H1 (cell line): Measurements from ENCODE around the gene TLL1. TPM values are rescaled to one million over a fixed set of nuclear protein-coding genes. Genes with fewer than 3 reads are reported as not detected.

ENCODE experiments used
- CTCF ChIA-PET: fragments of 300-600 bp; sonication (Branson Sonifier 250); formaldehyde crosslinking; loops from one replicate; lab custom pipeline; 2021; ENCODE audit not compliant: partially characterized antibody; lab: Charles Lee
- POLR2A ChIA-PET: fragments of 300-600 bp; sonication (Branson Sonifier 250); formaldehyde crosslinking; loops from one replicate; lab custom pipeline; 2021; ENCODE audit warnings: inconsistent platforms; ENCODE audit not compliant: partially characterized antibody; lab: Charles Lee
- DNase-seq, 2 experiments: peaks; one replicate each; pipeline versions ENCODE4 v3.0.0 to v3.0.0-alpha.2; 2010 to 2022; ENCODE audit warnings: low spot score in 2 of 2, low read depth in 1 of 2, mixed read lengths in 1 of 2
- FAIRE-seq: peaks from 2 replicates; lab custom pipeline; 2011; peaks lifted over from hg19 to GRCh38; lab: Jason Lieb, UNC
- H2AFZ ChIP-seq: 2 replicates; pipeline ENCODE4 v1.8.1; 2012; ENCODE audit warnings: low read length, inconsistent platforms
- H2AK5ac ChIP-seq: 2 replicates; pipeline ENCODE4 v1.6.1; 2013; ENCODE audit warnings: low read depth, low read length
- H2BK120ac ChIP-seq: replicated peaks from 2 replicates; pipeline ENCODE3; 2013; ENCODE audit warnings: low read depth, low read length, inconsistent platforms
- H2BK12ac ChIP-seq: 2 replicates; pipeline ENCODE4 v1.6.1; 2013; ENCODE audit warnings: low read depth, low read length
- H2BK15ac ChIP-seq: 2 replicates; pipeline ENCODE4 v1.6.1; 2013; ENCODE audit warnings: low read length
- H2BK20ac ChIP-seq: 2 replicates; pipeline ENCODE4 v1.6.1; 2013; ENCODE audit warnings: low read length
- H2BK5ac ChIP-seq: 2 replicates; pipeline ENCODE4 v1.6.1; 2013; ENCODE audit warnings: low read depth, low read length
- H3K14ac ChIP-seq: 2 replicates; pipeline ENCODE4 v1.6.1; 2013; ENCODE audit warnings: inconsistent platforms; ENCODE audit not compliant: insufficient read length
- H3K18ac ChIP-seq: 2 replicates; pipeline ENCODE4 v1.6.1; 2013; ENCODE audit warnings: low read length; ENCODE audit errors: extremely low read depth
- H3K23ac ChIP-seq: 2 replicates; pipeline ENCODE4 v1.6.1; 2013; ENCODE audit warnings: inconsistent platforms; ENCODE audit not compliant: insufficient read length
- H3K23me2 ChIP-seq: 2 replicates; pipeline ENCODE4 v1.6.1; 2013; ENCODE audit warnings: low read depth, low read length
- H3K27ac ChIP-seq: 2 replicates; pipeline ENCODE4 v1.6.1; 2011; ENCODE audit warnings: low read depth, low read length, inconsistent platforms
- H3K27me3 ChIP-seq, 4 experiments: replicated peaks in 1 of 4; 1 replicate in 1 of 4; 2 replicates in 3 of 4; pipeline versions ENCODE4 v1.6.1 to v1.8.1; 2011 to 2013; ENCODE audit warnings: low read length in 3 of 4, mild to moderate bottlenecking in 3 of 4, inconsistent platforms in 2 of 4, mixed read lengths in 2 of 4, moderate library complexity in 1 of 4; ENCODE audit not compliant: control insufficient read depth in 3 of 4, insufficient read depth in 3 of 4; ENCODE audit errors: extremely low read depth in 1 of 4
- H3K36me3 ChIP-seq, 4 experiments: 2 replicates each; pipeline versions ENCODE4 v1.6.1 to v1.8.1; 2011 to 2013; ENCODE audit warnings: mild to moderate bottlenecking in 4 of 4, low read length in 3 of 4, moderate library complexity in 2 of 4, control low read depth in 1 of 4, inconsistent platforms in 1 of 4; ENCODE audit not compliant: insufficient read depth in 4 of 4, control insufficient read depth in 2 of 4
- H3K4ac ChIP-seq: replicated peaks from 2 replicates; pipeline ENCODE3; 2013; ENCODE audit warnings: low read length, low read depth, mixed read lengths, inconsistent platforms; ENCODE audit not compliant: insufficient read length
- H3K4me1 ChIP-seq, 4 experiments: replicated peaks in 1 of 4; 1 replicate in 1 of 4; 2 replicates in 3 of 4; pipeline versions ENCODE4 v1.6.1 to v1.8.1; 2011 to 2013; ENCODE audit warnings: low read length in 3 of 4, inconsistent platforms in 2 of 4, mixed read lengths in 1 of 4; ENCODE audit not compliant: insufficient read depth in 4 of 4, control insufficient read depth in 3 of 4
- H3K4me2 ChIP-seq, 2 experiments: 2 replicates each; pipeline versions ENCODE4 v1.6.1 to v1.8.1; 2011 to 2013; ENCODE audit warnings: low read depth in 2 of 2, low read length in 2 of 2, control low read depth in 1 of 2, inconsistent platforms in 1 of 2, mild to moderate bottlenecking in 1 of 2; ENCODE audit not compliant: insufficient read depth in 1 of 2
- H3K4me3 ChIP-seq, 4 experiments: fragments of 200-600, 300-600 bp in 1 of 4; sonication (generic), shearing (Covaris generic), sonication (Bioruptor Twin) in 1 of 4; 2 replicates each; pipeline versions ENCODE4 v1.5.1 to v1.8.1; 2011 to 2016; ENCODE audit warnings: low read length in 4 of 4, low read depth in 3 of 4, control low read depth in 2 of 4, inconsistent platforms in 2 of 4, mild to moderate bottlenecking in 2 of 4, mixed read lengths in 1 of 4, moderate library complexity in 1 of 4; ENCODE audit not compliant: insufficient read depth in 2 of 4; ENCODE audit errors: extremely low read depth in 1 of 4
- H3K56ac ChIP-seq: replicated peaks from 2 replicates; pipeline ENCODE3; 2013; ENCODE audit warnings: low read depth, mild to moderate bottlenecking, mixed read lengths, low read length, inconsistent platforms; ENCODE audit not compliant: insufficient read length
- H3K79me1 ChIP-seq: 2 replicates; pipeline ENCODE4 v1.6.1; 2013; ENCODE audit warnings: low read depth, low read length, control low read depth
- H3K79me2 ChIP-seq, 2 experiments: 2 replicates each; pipeline versions ENCODE4 v1.6.1 to v1.8.1; 2012 to 2013; ENCODE audit warnings: low read length in 2 of 2, mild to moderate bottlenecking in 2 of 2, inconsistent platforms in 1 of 2; ENCODE audit not compliant: insufficient read depth in 2 of 2, control insufficient read depth in 1 of 2
- H3K9ac ChIP-seq, 4 experiments: replicated peaks in 1 of 4; 1 replicate in 1 of 4; 2 replicates in 3 of 4; pipeline versions ENCODE4 v1.6.1 to v1.8.1; 2011 to 2013; ENCODE audit warnings: low read depth in 3 of 4, low read length in 3 of 4, control low read depth in 2 of 4, mild to moderate bottlenecking in 2 of 4, moderate library complexity in 2 of 4, inconsistent platforms in 1 of 4; ENCODE audit errors: extremely low read depth in 1 of 4
- H3K9me3 ChIP-seq, 2 experiments: 2 replicates each; pipeline versions ENCODE4 v1.6.1 to v1.8.1; 2012 to 2013; ENCODE audit warnings: mild to moderate bottlenecking in 2 of 2, moderate library complexity in 2 of 2, control low read depth in 1 of 2, inconsistent platforms in 1 of 2, low read depth in 1 of 2, low read length in 1 of 2, mixed read lengths in 1 of 2; ENCODE audit not compliant: insufficient read depth in 2 of 2
- H4K20me1 ChIP-seq, 2 experiments: replicated peaks in 1 of 2; 2 replicates each; pipeline versions ENCODE3 to v1.8.1; 2011 to 2013; ENCODE audit warnings: inconsistent platforms in 2 of 2, low read length in 2 of 2, mild to moderate bottlenecking in 1 of 2; ENCODE audit not compliant: insufficient read depth in 2 of 2, control insufficient read depth in 1 of 2
- H4K5ac ChIP-seq: 2 replicates; pipeline ENCODE4 v1.6.1; 2013; ENCODE audit warnings: low read length, low read depth, mixed read lengths, inconsistent platforms; ENCODE audit not compliant: insufficient read length
- H4K8ac ChIP-seq: 2 replicates; pipeline ENCODE4 v1.8.0; 2013; ENCODE audit warnings: mild to moderate bottlenecking, moderate library complexity, low read length, inconsistent platforms; ENCODE audit not compliant: insufficient read depth; ENCODE audit errors: extremely low read depth
- H4K91ac ChIP-seq: replicated peaks from 2 replicates; pipeline ENCODE3; 2013; ENCODE audit warnings: low read length, mixed read lengths, inconsistent platforms; ENCODE audit not compliant: insufficient read length
- CEBPB ChIP-seq: IDR thresholded peaks from 2 replicates; pipeline ENCODE4 v1.6.1; 2012; ENCODE audit warnings: low read depth, low read length
- EGR1 ChIP-seq: IDR thresholded peaks from 2 replicates; pipeline ENCODE4 v1.6.1; 2011; ENCODE audit warnings: low read depth, low read length, borderline replicate concordance
- GTF2F1 ChIP-seq: IDR thresholded peaks from 2 replicates; pipeline ENCODE4 v1.6.1; 2012; ENCODE audit warnings: low read depth, low read length, improper control_type of control experiment, borderline replicate concordance
- POU5F1 ChIP-seq: IDR thresholded peaks from 2 replicates; pipeline ENCODE4 v1.6.1; 2011; ENCODE audit warnings: low read depth, mild to moderate bottlenecking, low read length, moderate library complexity
- WGBS, 2 experiments: shearing (Covaris generic) in 1 of 2; methylation state at CpG; one replicate each; pipeline versions ENCODE4 v1.1.6 to v1.1.7; 2013 to 2015; ENCODE audit warnings: low lambda C conversion rate in 2 of 2, mixed read lengths in 2 of 2, inconsistent platforms in 1 of 2, low coverage in 1 of 2, missing lambda C conversion rate in 1 of 2; ENCODE audit not compliant: insufficient replicate concordance in 2 of 2, insufficient coverage in 1 of 2, insufficient read length in 1 of 2; ENCODE audit errors: extremely low coverage in 1 of 2, missing lambda C conversion rate in 1 of 2; 5-methylcytosine and 5-hydroxymethylcytosine counted together
- polyA plus RNA-seq, 7 experiments: library from polyadenylated mRNA; depleted of rRNA in 3 of 7; stranded (reverse) in 5 of 7; unstranded in 2 of 7; fragments of >200 nt in 5 of 7; fragments of 200-250 nt in 2 of 7; gene quantifications; 1 replicate in 5 of 7; 2 replicates in 1 of 7; 4 replicates in 1 of 7; pipeline versions ENCODE4 v1.2.1 to v1.2.3, GENCODE V29; 2011 to 2013; ENCODE audit warnings: missing spikeins in 2 of 7, mixed read lengths in 2 of 7
- total RNA-seq: library from RNA; stranded (reverse); fragmentation: NEBNext Ultra II Directional; extraction: Animal tissue kit (Norgen Biotek cat#: 25700); gene quantifications from 2 replicates; pipeline ENCODE4 v1.2.1, GENCODE V29; 2021

TLL1 gene
- total and polyA plus RNA-seq, 2 of the 8 experiments (the other 6 are each of a cell fraction or from before 2014, with no cell fraction given) = 0.18 to 1.1 TPM

- Histone ChIP-seq H3K56ac (no peak overlapping the region), H3K4ac (no peak overlapping the region), H2AFZ (no peak overlapping the region), H3K4me3 (no peak overlapping the region), H4K20me1 (no peaks in the 10 kb centered on the region), H2BK20ac (no peak overlapping the region), H3K9ac (no peak overlapping the region), H3K4me2 (no peak overlapping the region), H3K23ac (no peak overlapping the region), H3K27ac (no peak overlapping the region), H2BK12ac (no peak overlapping the region), H3K36me3 (no peaks in the 10 kb centered on the region), H3K18ac (no peak overlapping the region), H4K5ac (no peak overlapping the region), H4K91ac (no peak overlapping the region), H3K79me1 (no peaks in the 10 kb centered on the region), H3K9me3 (no peaks in the 10 kb centered on the region), H3K79me2 (no peaks in the 10 kb centered on the region), H2BK15ac (no peak overlapping the region), H2AK5ac (no peak overlapping the region), H3K4me1 (no peaks in the 10 kb centered on the region), H3K23me2 (no peaks in the 10 kb centered on the region), H4K8ac (no peak overlapping the region), H2BK5ac (no peak overlapping the region), H3K27me3 (no peaks in the 10 kb centered on the region), H3K14ac (no peak overlapping the region), H2BK120ac (no peak overlapping the region)
- CTCF ChIA-PET = no interaction called here
- 95% methylated on average over 1 of the region's 1 CpG; no CpG with 5 or more reads in 1 of the 2 experiments for WGBS, 2 experiments
- no peak for DNase-seq
- TF ChIP-seq POU5F1 (no peak), CEBPB (no peak), GTF2F1 (no peak), EGR1 (no peak)
- no peak for FAIRE-seq
- POLR2A ChIA-PET = no interaction called here
Observed at GRCh38 chr4:165972747-165973146, 99.7 kb downstream of the TLL1 start.
